Uterus (tissue), 2 donors: Measurements from ENCODE around the gene MEST.

Experiments
- CTCF ChIP-seq, 4 experiments: fragments of 200-600 bp in 2 of 4; fragments of 450-650 bp in 2 of 4; sonication (generic) in 2 of 4; IDR thresholded peaks; one replicate each; pipeline ENCODE4 v1.5.1; 2016 to 2019; ENCODE audit warnings: antibody characterized with exemption in 4 of 4, mild to moderate bottlenecking in 2 of 4, moderate library complexity in 1 of 4
- POLR2A ChIP-seq, 2 donors: fragments of 450-650 bp; IDR thresholded peaks; one replicate each; pipeline ENCODE4 v1.6.1; 2016; ENCODE audit warnings: antibody characterized with exemption in 2 of 2, mild to moderate bottlenecking in 1 of 2, moderate library complexity in 1 of 2

GRCh38 chr7:130515315-130516040 is 23.6 kb downstream of the MEST start:
- TF ChIP-seq CTCF (IDR thresholded peaks at IDR 0.05) (no peak), POLR2A (IDR thresholded peaks at IDR 0.05) (no peak)
